ENCODE data around the gene APPL1.

Gene APPL1

GRCh38 chr3:57227204-57227929 is at the start of gene APPL1:
TSS of gene APPL1 (plus strand) at chr3:57227729. CDS start at chr3:57227884, 155 bp downstream.
- DNase-seq = no peak

GRCh38 chr3:57179580-57180410 is 47.7 kb upstream of the APPL1 start:
- DNase-seq = no peak

- DNase-seq = no peak
Observed at GRCh38 chr3:57184526-57184925, 43.0 kb upstream of the APPL1 start.

GRCh38 chr3:57192028-57192427 is 35.5 kb upstream of the APPL1 start:
- no peak for DNase-seq

- no peak for DNase-seq
Observed at GRCh38 chr3:57194641-57195040, 32.9 kb upstream of the APPL1 start.

GRCh38 chr3:57199895-57200297 is 27.6 kb upstream of the APPL1 start, which contains the start of gene HESX1:
TSS of gene HESX1 (minus strand) at chr3:57199978. CDS start at chr3:57199918, 60 bp downstream.
- no peak for DNase-seq

- no peak for DNase-seq
Observed at GRCh38 chr3:57206423-57206822, 21.1 kb upstream of the APPL1 start.

- DNase-seq = no peak
Observed at GRCh38 chr3:57221883-57222282, 5.6 kb upstream of the APPL1 start.

- DNase-seq = no peak
Observed at GRCh38 chr3:57224856-57225255, 2.7 kb upstream of the APPL1 start.

- no peak for DNase-seq
Observed at GRCh38 chr3:57226176-57226575, 1.4 kb upstream of the APPL1 start.

- no peak for DNase-seq
Observed at GRCh38 chr3:57227930-57228751, 612 bp downstream of the APPL1 start.

- DNase-seq = no peak
Observed at GRCh38 chr3:57230006-57230405, 2.5 kb downstream of the APPL1 start.

- DNase-seq = no peak
Observed at GRCh38 chr3:57233799-57234198, 6.3 kb downstream of the APPL1 start.

GRCh38 chr3:57234613-57235575 is 7.4 kb downstream of the APPL1 start:
- DNase-seq = no peak

- DNase-seq = no peak
Observed at GRCh38 chr3:57244946-57245345, 17.4 kb downstream of the APPL1 start.

GRCh38 chr3:57252404-57252803 is 24.9 kb downstream of the APPL1 start:
- no peak for DNase-seq

GRCh38 chr3:57256844-57257243 is 29.3 kb downstream of the APPL1 start:
- DNase-seq = no peak

GRCh38 chr3:57257678-57258077 is 30.1 kb downstream of the APPL1 start:
- DNase-seq = no peak

GRCh38 chr3:57261119-57261518 is 33.6 kb downstream of the APPL1 start:
- DNase-seq = no peak

GRCh38 chr3:57261929-57262328 is 34.4 kb downstream of the APPL1 start:
- DNase-seq = no peak

- DNase-seq = no peak
Observed at GRCh38 chr3:57268416-57268815, 40.9 kb downstream of the APPL1 start.

- no peak for DNase-seq
Observed at GRCh38 chr3:57274845-57275244, 47.3 kb downstream of the APPL1 start.
